Activated CD4-positive, alpha-beta T cell treated with anti-CD3 and anti-CD28 coated beads for 48 hours (primary cell): ENCODE data around the gene SLC4A8.
A peak's percentile ranks its signal among the peaks of the same experiment; 100 is the strongest.

Experiments
- DNase-seq: peaks from one replicate; pipeline ENCODE4 v3.0.0-alpha.2; 2020

SLC4A8 gene

GRCh38 chr12:51395283-51396230 lies 29.1 kb upstream of the SLC4A8 start:
- DNase-seq, result peak; percentile 40

GRCh38 chr12:51397670-51398069 lies 27.0 kb upstream of the SLC4A8 start:
- no peak for DNase-seq

- no peak for DNase-seq
Measured at GRCh38 chr12:51399891-51400290, 24.7 kb upstream of the SLC4A8 start.

GRCh38 chr12:51401020-51401419 lies 23.6 kb upstream of the SLC4A8 start:
- DNase-seq, result no peak

- no peak for DNase-seq
Measured at GRCh38 chr12:51401486-51401885, 23.1 kb upstream of the SLC4A8 start.

GRCh38 chr12:51401900-51402299 lies 22.7 kb upstream of the SLC4A8 start:
- no peak for DNase-seq

- no peak for DNase-seq
Measured at GRCh38 chr12:51403159-51403558, 21.5 kb upstream of the SLC4A8 start.

- no peak for DNase-seq
Measured at GRCh38 chr12:51403681-51404136, 20.9 kb upstream of the SLC4A8 start.

GRCh38 chr12:51404627-51405026 lies 20.0 kb upstream of the SLC4A8 start:
- DNase-seq, result no peak

- DNase-seq, result no peak
Measured at GRCh38 chr12:51405801-51406207, 18.8 kb upstream of the SLC4A8 start.

- DNase-seq, result no peak
Measured at GRCh38 chr12:51406290-51406689, 18.3 kb upstream of the SLC4A8 start.

GRCh38 chr12:51406859-51407258 lies 17.8 kb upstream of the SLC4A8 start:
- DNase-seq, result no peak

- DNase-seq, result no peak
Measured at GRCh38 chr12:51407604-51408003, 17.0 kb upstream of the SLC4A8 start.

GRCh38 chr12:51409846-51410245 lies 14.8 kb upstream of the SLC4A8 start:
- no peak for DNase-seq

- no peak for DNase-seq
Measured at GRCh38 chr12:51413149-51413548, 11.5 kb upstream of the SLC4A8 start.

GRCh38 chr12:51413791-51414190 lies 10.8 kb upstream of the SLC4A8 start:
- DNase-seq, result no peak

- no peak for DNase-seq
Measured at GRCh38 chr12:51415931-51416330, 8.7 kb upstream of the SLC4A8 start.

- DNase-seq, result no peak
Measured at GRCh38 chr12:51417826-51418225, 6.8 kb upstream of the SLC4A8 start.

- DNase-seq, result no peak
Measured at GRCh38 chr12:51419425-51420193, 5.0 kb upstream of the SLC4A8 start.

GRCh38 chr12:51421266-51421884 lies 3.3 kb upstream of the SLC4A8 start:
- DNase-seq, result peak; percentile 51

GRCh38 chr12:51424094-51424661 lies 453 bp upstream of the SLC4A8 start:
- no peak for DNase-seq

GRCh38 chr12:51428256-51428655 lies 3.6 kb downstream of the SLC4A8 start:
- DNase-seq, result no peak

- no peak for DNase-seq
Measured at GRCh38 chr12:51429700-51430099, 5.1 kb downstream of the SLC4A8 start.
